GM23338 (cell line): ENCODE data around the gene AMBRA1. TPM values are rescaled to one million over a fixed set of nuclear protein-coding genes. Genes with fewer than 3 reads are reported as not detected.

ENCODE experiments used
- ATAC-seq: fragments of 200-7000 bp; cut with Tn5 transposase; 3 replicates; pipeline ENCODE4 v1.9.1; 2020
- DNase-seq: peaks from one replicate; pipeline ENCODE4 v3.0.0-alpha.2; 2015; ENCODE audit warnings: low spot score
- H2AFZ ChIP-seq: fragments of 200-600 bp; sonication (generic); 2 replicates; pipeline ENCODE4 v1.8.0; 2016; ENCODE audit warnings: antibody characterized with exemption, mild to moderate bottlenecking, moderate library complexity
- H3F3A ChIP-seq: fragments of 200-600 bp; sonication (generic); replicated peaks from 2 replicates; pipeline ENCODE4 v1.8.0; 2017; ENCODE audit warnings: antibody characterized with exemption, mixed run types, low read depth
- H3K27ac ChIP-seq: fragments of 200-600 bp; sonication (generic); 2 replicates; pipeline ENCODE4 v1.6.1; 2016; ENCODE audit warnings: low read depth
- H3K27me3 ChIP-seq: fragments of 200-600 bp; sonication (generic); 2 replicates; pipeline ENCODE4 v1.8.0; 2016; ENCODE audit warnings: mild to moderate bottlenecking, mixed run types, moderate library complexity; ENCODE audit not compliant: insufficient read depth
- H3K36me3 ChIP-seq: fragments of 200-600 bp; sonication (generic); 2 replicates; pipeline ENCODE4 v1.8.0; 2016; ENCODE audit warnings: mild to moderate bottlenecking; ENCODE audit not compliant: insufficient read depth
- H3K4me1 ChIP-seq: fragments of 200-600 bp; sonication (generic); 2 replicates; pipeline ENCODE4 v1.8.0; 2016; ENCODE audit warnings: mild to moderate bottlenecking, moderate library complexity; ENCODE audit not compliant: insufficient read depth
- H3K4me2 ChIP-seq: fragments of 200-600 bp; sonication (generic); 2 replicates; pipeline ENCODE4 v1.7.1; 2017; ENCODE audit warnings: mixed run types
- H3K4me3 ChIP-seq: fragments of 200-600 bp; sonication (generic); 2 replicates; pipeline ENCODE4 v1.6.1; 2016; ENCODE audit warnings: mixed run types
- H3K79me2 ChIP-seq: fragments of 200-600 bp; sonication (generic); replicated peaks from 2 replicates; pipeline ENCODE4 v1.8.0; 2017; ENCODE audit warnings: mild to moderate bottlenecking; ENCODE audit not compliant: insufficient read depth
- H3K9me2 ChIP-seq: fragments of 200-600 bp; sonication (generic); 2 replicates; pipeline ENCODE4 v1.8.0; 2017; ENCODE audit not compliant: insufficient read depth
- H4K20me1 ChIP-seq: fragments of 200-600 bp; sonication (generic); replicated peaks from 2 replicates; pipeline ENCODE4 v1.8.0; 2017; ENCODE audit warnings: mild to moderate bottlenecking; ENCODE audit not compliant: insufficient read depth
- H3K27ac Mint-ChIP-seq: 2 replicates; pipeline ENCODE4 v1.8.0; 2020; ENCODE audit warnings: inconsistent platforms, mild to moderate bottlenecking, moderate library complexity, mixed read lengths
- H3K27me3 Mint-ChIP-seq: 3 replicates; pipeline ENCODE4 v1.8.0; 2022; ENCODE audit warnings: low read depth, mild to moderate bottlenecking, moderate library complexity, mixed read lengths, inconsistent platforms; ENCODE audit not compliant: insufficient read depth, poor library complexity
- H3K36me3 Mint-ChIP-seq: 3 replicates; pipeline ENCODE4 v1.8.0; 2021; ENCODE audit warnings: low read depth, mild to moderate bottlenecking, inconsistent platforms, moderate library complexity, mixed read lengths
- H3K4me1 Mint-ChIP-seq: 3 replicates; pipeline ENCODE4 v1.8.0; 2020; ENCODE audit warnings: mild to moderate bottlenecking, inconsistent platforms, mixed read lengths
- H3K4me3 Mint-ChIP-seq: 3 replicates; pipeline ENCODE4 v1.8.0; 2021; ENCODE audit warnings: moderate library complexity, mild to moderate bottlenecking, inconsistent platforms, mixed read lengths
- H3K9me3 Mint-ChIP-seq: 3 replicates; pipeline ENCODE4 v1.8.0; 2020; ENCODE audit warnings: moderate library complexity, mild to moderate bottlenecking, inconsistent platforms, mixed read lengths
- CREB1 ChIP-seq: fragments of 250-450 bp; sonication (Bioruptor Pico); IDR thresholded peaks from 2 replicates; pipeline ENCODE4 v1.5.0; 2020; ENCODE audit warnings: low read depth, mild to moderate bottlenecking, moderate library complexity
- CTCF ChIP-seq, 2 experiments: fragments of 200-600 bp in 1 of 2; sonication (generic) in 1 of 2; conservative IDR thresholded peaks; 2 replicates each; pipeline versions ENCODE4 v1.5.1 to v1.6.1; 2016 to 2017; ENCODE audit warnings: antibody characterized with exemption in 2 of 2, low read depth in 2 of 2, mild to moderate bottlenecking in 2 of 2, moderate library complexity in 1 of 2
- EZH2 ChIP-seq: fragments of 200-600 bp; sonication (generic); IDR thresholded peaks from one replicate; pipeline ENCODE4 v1.8.0; 2017; ENCODE audit warnings: antibody characterized with exemption, mild to moderate bottlenecking, low read depth; ENCODE audit not compliant: unreplicated experiment
- NANOG ChIP-seq: IDR thresholded peaks from 2 replicates; pipeline ENCODE4 v1.6.1; 2016; ENCODE audit warnings: antibody characterized with exemption, borderline replicate concordance
- REST ChIP-seq: IDR thresholded peaks from one replicate; pipeline ENCODE4 v1.6.1; 2018; ENCODE audit warnings: antibody characterized with exemption; ENCODE audit not compliant: unreplicated experiment
- STAT1 ChIP-seq: IDR thresholded peaks from one replicate; pipeline ENCODE4 v1.6.1; 2016; ENCODE audit warnings: antibody characterized with exemption; ENCODE audit not compliant: unreplicated experiment
- ZNF114 ChIP-seq: fragments of 250-450 bp; sonication (Bioruptor Pico); IDR thresholded peaks from 2 replicates; pipeline ENCODE4 v1.5.0; 2020; ENCODE audit warnings: mild to moderate bottlenecking, moderate library complexity
- polyA plus RNA-seq: library from polyadenylated mRNA; unstranded; fragments of >200 nt; fragmentation: Nextera tagmentation; extraction: Ambion mirVana; gene quantifications from 2 replicates; pipeline ENCODE4 v1.2.1, GENCODE V29; 2016
- total RNA-seq: library from RNA; depleted of rRNA; stranded (reverse); fragments of >200 nt; shearing (Covaris generic); gene quantifications from 2 replicates; pipeline ENCODE4 v1.2.3, GENCODE V29; 2014
- TF ChIP-seq, protein P1 (sequence below): IDR thresholded peaks from 2 replicates; pipeline ENCODE4 v1.6.1; 2016; ENCODE audit warnings: antibody characterized with exemption

AMBRA1 gene
- total and polyA plus RNA-seq, 2 experiments from 2014 or later = 8.3 to 34.8 TPM

DNA sequence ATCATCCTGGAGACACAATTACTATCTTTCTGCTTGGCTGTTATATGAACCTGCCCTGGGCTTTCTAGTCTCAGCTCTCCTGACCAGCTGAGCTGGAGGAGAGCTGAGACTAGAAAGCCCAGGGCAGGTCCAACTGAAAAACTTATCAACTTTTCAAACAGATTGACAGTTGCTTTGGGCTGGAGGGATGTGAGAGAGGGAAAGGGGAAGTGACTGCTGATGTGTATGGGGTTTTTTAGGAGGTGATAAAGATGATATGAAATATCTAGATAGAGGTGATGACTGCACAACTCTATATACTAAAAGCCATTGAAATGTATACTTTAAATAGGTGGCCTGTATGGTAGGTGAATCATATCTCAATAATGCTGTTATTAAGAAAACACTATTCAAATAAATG lies 142.1 kb downstream of the AMBRA1 start:
- H3K4me2 ChIP-seq = no peak overlapping the region
- DNase-seq = no peak
- no peaks in the 10 kb centered on the region for H3F3A ChIP-seq
- H3K9me2 ChIP-seq = no peaks in the 10 kb centered on the region
- H3K36me3 ChIP-seq = no peaks in the 10 kb centered on the region
- no peak overlapping the region for H3K4me3 ChIP-seq
- peaks cover 47% of the 10 kb centered on the region for H3K4me1 Mint-ChIP-seq
- peaks cover 15% of the 10 kb centered on the region; the same call in 1 of the 2 replicates for H3K79me2 ChIP-seq
- H3K27me3 ChIP-seq = no peaks in the 10 kb centered on the region
- 0 out of 2 replicates have a peak overlapping the region, but pooled peaks have one; percentile 8 for H3K27ac Mint-ChIP-seq
- H3K27me3 Mint-ChIP-seq = peaks cover 4% of the 10 kb centered on the region
- TF ChIP-seq REST = no peak
- TF ChIP-seq STAT1 = no peak
- no peak for TF ChIP-seq NANOG
- TF ChIP-seq CTCF (conservative IDR thresholded peaks at IDR 0.05; ENCODE audit: low read depth in 2 of 2) = no peak
- TF ChIP-seq EZH2 = no peak
- TF ChIP-seq CREB1 (CRISPR knock-in tag) = no peak
- TF ChIP-seq, protein P1, sequence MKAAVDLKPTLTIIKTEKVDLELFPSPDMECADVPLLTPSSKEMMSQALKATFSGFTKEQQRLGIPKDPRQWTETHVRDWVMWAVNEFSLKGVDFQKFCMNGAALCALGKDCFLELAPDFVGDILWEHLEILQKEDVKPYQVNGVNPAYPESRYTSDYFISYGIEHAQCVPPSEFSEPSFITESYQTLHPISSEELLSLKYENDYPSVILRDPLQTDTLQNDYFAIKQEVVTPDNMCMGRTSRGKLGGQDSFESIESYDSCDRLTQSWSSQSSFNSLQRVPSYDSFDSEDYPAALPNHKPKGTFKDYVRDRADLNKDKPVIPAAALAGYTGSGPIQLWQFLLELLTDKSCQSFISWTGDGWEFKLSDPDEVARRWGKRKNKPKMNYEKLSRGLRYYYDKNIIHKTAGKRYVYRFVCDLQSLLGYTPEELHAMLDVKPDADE = no peak
- no peak for TF ChIP-seq ZNF114 (CRISPR knock-in tag)
- H3K4me3 Mint-ChIP-seq = no peak overlapping the region
- H2AFZ ChIP-seq = no peak overlapping the region
- no peaks in the 10 kb centered on the region; the same call in 2 of the 3 replicates for H3K36me3 Mint-ChIP-seq
- peaks cover 21% of the 10 kb centered on the region for H3K4me1 ChIP-seq
- ATAC-seq = no peak
- H3K27ac ChIP-seq = no peak overlapping the region
- H3K9me3 Mint-ChIP-seq = no peaks in the 10 kb centered on the region
- peaks cover 5% of the 10 kb centered on the region; the same call in 1 of the 2 replicates for H4K20me1 ChIP-seq
